NCI-H146 (cell line): ENCODE data around the gene TTLL7.

Experiments
- DNase-seq: peaks from one replicate; lab custom pipeline; 2025; lab: John Stamatoyannopoulos, UW

The TTLL7 gene

GRCh38 chr1:83864991-83865390, 133.9 kb downstream of the TTLL7 start:
- DNase-seq, result no peak

GRCh38 chr1:83860490-83861221, 138.3 kb downstream of the TTLL7 start:
- peak; percentile 81 for DNase-seq

DNA sequence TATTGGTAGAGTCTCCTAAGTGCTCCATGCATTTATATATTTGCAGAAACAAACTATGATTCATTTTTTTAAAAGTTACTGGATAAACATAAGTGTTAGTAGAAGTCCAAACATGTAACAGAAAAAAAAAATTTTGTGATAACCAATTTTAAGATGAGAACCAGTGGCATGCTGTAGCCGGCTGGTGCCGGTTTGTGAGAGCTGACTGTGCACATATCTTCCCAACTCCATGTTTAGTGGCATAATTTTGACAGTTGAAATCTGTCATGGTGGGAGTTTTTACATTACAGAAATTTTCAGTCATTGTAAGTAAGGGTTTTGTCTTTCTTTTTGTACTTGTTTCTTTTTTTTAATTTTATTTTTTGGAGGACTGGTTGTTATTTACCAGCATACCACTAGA, 141.2 kb downstream of the TTLL7 start:
- DNase-seq, result no peak

GRCh38 chr1:83857103-83857502, 141.8 kb downstream of the TTLL7 start:
- no peak for DNase-seq

GRCh38 chr1:83856381-83856780, 142.6 kb downstream of the TTLL7 start:
- no peak for DNase-seq

DNA sequence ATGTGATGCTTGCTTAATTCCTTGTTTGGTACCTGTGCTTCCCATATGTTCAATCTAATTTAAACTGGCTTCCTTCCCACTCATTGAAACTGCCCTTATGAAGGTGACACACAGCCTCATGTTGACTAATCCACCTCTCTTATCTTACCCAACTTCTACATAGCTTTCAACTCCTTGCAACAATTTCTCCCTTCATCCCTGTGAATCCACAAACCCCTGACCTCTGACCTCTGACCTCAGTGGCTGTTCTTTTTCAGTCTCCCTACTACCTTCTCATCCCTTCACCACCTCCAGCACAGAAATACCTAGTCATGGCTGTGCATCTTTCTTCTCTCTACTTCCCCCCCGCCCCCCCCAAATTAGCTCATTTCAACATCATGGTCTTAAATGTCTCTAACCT, 144.5 kb downstream of the TTLL7 start:
- no peak for DNase-seq

DNA sequence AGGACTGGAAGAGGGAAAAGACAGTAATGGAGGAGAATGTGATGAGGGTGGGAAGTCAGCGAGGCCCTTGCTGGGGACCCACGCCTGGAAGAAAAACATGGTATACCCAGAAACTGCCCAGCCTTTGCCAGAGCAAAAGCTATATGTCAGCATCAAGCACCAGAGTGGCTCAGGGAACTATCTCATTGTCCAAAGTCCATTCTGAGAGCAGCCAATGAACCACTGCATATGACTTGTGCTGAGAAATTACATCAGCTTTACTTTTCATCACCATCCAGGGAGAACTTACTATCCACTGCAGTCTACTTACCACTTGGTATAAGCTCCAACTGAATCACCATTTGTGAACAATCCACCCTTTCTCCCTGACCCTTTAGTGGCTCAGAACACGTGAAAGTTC, 148.1 kb downstream of the TTLL7 start:
- DNase-seq, result no peak

DNA sequence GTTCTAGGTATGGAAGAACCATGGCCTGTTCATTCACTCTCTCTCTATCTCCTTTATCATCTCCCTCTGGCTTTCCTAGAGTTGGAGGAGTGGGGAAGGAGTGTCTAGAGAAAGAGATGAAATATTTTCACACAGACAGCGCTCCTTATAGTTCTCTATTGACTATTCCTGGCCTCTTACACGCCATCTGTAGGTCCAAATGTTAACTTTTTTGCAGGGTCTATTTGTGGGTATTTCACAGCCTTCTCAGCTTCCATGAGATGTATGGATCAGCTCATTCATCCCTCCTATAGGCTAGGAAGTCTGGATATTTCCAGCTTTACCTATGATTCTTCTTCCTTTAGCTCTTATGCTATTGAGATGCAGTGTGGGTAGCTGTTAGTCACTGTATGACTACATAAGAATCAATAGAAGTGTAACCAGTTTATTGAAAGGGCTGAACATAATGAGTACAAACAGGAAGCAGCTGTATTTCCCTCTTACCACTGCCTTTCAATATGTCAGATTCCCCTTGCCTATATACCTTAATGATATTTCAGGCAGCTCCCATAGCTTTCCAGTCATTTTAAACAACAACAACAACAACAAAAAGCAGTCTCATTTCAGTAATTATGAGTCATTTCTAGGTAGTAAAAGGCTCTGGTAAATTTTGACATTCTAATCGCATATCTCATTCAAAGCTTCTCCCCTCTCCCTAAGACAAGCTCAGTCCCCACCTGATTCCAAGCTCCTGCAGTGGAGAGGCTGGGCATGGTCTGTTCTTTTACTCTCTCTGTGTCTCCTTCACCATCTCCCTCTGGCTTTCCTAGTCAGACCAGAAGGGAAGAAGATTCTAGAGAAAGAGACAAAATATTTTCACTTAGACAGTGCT, 149.5 kb downstream of the TTLL7 start:
- peak; percentile 62 for DNase-seq

GRCh38 chr1:83846138-83846537, 152.8 kb downstream of the TTLL7 start:
- DNase-seq, result peak; percentile 42

- DNase-seq, result no peak
These were observed 153.4 kb downstream of the TTLL7 start for GRCh38 chr1:83845437-83846071.

- DNase-seq, result no peak
These were observed 154.4 kb downstream of the TTLL7 start for GRCh38 chr1:83844546-83844945.

DNA sequence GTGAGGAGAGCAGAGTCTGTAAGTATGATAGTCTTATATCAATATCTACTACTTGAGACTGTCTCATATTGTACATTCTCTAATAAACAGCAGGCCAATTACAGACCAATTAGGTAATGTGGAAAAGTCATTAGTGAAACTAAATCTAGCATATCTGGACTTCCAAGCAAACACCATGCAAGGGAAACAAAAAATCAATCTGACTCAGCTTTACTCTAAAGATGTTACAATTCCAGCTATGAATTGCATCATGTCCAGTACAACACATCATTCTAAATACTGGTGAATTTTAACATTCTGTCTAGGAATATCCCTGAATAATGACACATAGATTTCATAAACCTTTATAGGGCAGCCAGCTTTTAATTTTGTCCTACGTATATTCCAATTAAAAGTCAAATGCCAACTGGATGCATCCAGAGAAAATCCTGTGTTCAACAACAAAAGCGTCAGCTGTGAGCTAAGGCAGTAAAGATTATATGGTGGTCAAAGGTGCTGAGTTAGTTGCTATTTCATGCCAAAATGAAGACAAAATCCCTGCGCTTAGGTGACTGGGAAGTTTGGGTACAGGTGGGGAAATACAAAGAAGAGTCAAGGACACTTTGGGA, 159.3 kb downstream of the TTLL7 start:
- peak; percentile 62 for DNase-seq

GRCh38 chr1:83838573-83838972, 160.4 kb downstream of the TTLL7 start:
- DNase-seq, result no peak

DNA sequence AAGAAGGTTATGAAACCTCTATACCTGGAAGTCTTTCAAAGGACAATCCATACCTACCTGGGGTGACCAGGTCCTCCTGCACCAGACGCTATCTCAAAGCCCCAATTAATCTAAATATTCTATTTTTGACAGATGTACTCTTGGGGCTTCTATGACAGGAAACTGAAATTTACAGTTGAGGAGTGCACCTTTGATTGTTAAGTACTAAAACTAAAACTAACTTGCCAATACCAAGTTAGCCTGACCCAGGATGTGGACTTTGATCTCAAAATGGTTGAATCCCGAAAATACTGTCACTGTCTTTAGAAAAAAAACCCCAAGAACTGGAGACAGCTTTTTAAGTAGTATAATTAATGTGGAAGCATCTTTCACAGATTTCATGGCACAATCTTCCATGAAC, 162.4 kb downstream of the TTLL7 start:
- DNase-seq, result no peak

GRCh38 chr1:83834621-83835264, 164.2 kb downstream of the TTLL7 start:
- no peak for DNase-seq

DNA sequence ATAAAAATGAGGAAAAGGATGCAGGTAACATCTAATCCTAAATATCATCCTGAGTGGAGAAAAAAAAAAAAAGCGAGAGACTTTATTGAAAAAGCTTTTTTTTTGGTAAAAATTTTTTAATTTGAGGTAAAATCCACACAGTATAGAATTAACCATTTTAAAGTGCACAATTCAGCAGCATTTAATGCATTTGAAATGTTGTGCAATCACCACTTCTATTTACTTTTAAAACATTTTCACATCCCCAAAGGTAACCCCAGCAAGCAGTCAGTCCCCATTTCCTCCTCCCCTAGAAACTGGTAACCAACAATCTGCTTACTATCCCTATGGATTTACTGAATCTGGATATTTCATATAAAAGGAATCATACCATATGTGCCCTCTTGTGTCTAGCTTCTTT, 166.7 kb downstream of the TTLL7 start:
- DNase-seq, result no peak

- no peak for DNase-seq
These were observed 169.8 kb downstream of the TTLL7 start for GRCh38 chr1:83829106-83829505.

GRCh38 chr1:83828456-83828855, 170.5 kb downstream of the TTLL7 start:
- no peak for DNase-seq

DNA sequence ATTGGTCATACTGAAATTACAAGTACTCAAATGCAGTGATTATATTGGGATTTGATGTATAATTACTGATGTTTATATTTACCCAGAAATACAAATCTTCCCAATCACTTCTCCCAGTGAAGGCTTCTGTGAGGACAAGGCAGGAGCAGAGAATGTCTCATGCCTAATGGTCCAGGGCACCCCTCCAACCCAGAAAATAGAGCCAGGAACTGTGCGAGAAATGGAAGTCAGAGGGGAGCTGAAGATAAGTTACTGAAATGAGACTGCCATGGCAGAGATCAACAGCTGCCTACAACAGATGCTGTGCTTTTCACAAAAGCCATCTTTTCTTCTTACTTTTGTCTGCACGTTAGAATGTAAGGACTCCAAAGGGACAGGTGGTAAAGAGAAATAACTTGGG, 171.2 kb downstream of the TTLL7 start:
- DNase-seq, result no peak

DNA sequence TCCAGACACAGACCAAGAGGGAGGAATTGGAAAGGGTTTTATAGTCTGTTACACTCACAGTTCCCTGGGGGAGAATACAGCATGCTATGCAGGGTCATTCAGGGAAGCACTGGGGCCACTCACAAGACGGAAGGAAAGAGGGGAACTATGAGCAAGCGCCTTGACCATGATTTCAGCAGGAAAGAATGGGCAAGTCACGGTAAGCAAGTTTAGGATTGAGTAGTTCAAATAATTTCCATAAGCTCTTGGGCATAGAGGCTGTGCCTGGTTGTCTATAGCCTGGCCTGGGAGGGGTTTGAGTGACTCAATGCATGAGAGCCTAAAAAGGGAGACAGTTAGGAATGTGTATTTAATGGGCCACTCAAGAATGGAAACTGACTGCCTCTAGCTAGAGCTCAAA, 176.7 kb downstream of the TTLL7 start:
- DNase-seq, result no peak

- DNase-seq, result no peak
These were observed 179.5 kb downstream of the TTLL7 start for GRCh38 chr1:83819436-83819835.

DNA sequence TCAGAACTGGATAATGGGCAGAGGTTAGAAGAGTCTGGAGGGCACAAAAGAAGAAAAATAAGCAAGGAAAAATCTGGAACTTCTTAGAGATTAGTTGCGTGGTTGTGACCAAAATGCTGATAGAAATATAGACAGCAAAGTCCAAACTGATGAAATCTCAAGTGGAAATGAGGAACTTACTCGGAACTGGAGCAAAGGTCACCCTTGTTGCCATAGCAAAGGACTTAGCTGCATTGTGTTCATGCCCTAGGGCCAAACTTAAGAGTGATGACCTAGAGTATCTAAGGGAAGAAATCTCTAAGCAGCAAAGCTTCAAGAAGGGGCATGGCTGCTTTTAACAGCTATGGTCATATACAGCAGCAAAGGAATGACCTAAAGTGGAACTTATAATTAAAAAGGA, 180.0 kb downstream of the TTLL7 start:
- no peak for DNase-seq
